Fibroblast of mammary gland (primary cell): ENCODE data around the gene PHACTR1.

ENCODE experiments used
- DNase-seq: peaks from one replicate; pipeline ENCODE4 v3.0.0-alpha.2; 2010; ENCODE audit warnings: low read depth
- H3K4me3 ChIP-seq: 2 replicates; pipeline ENCODE4 v1.5.1; 2011; ENCODE audit warnings: low read depth, mild to moderate bottlenecking, low read length, moderate library complexity; ENCODE audit not compliant: control insufficient read depth
- CTCF ChIP-seq: conservative IDR thresholded peaks from 2 replicates; pipeline ENCODE4 v1.5.1; 2011; ENCODE audit warnings: low read depth, low read length, inconsistent platforms; ENCODE audit not compliant: control insufficient read depth, insufficient read depth

Gene PHACTR1

GRCh38 chr6:12992770-12993169 is 276.2 kb downstream of the PHACTR1 start:
- H3K4me3 ChIP-seq, result no peak overlapping the region
- no peak for DNase-seq
- no peak for TF ChIP-seq CTCF

GRCh38 chr6:12993283-12993898 is 276.8 kb downstream of the PHACTR1 start:
- DNase-seq, result no peak
- no peak overlapping the region for H3K4me3 ChIP-seq
- TF ChIP-seq CTCF, result no peak

GRCh38 chr6:12995419-12995818 is 278.9 kb downstream of the PHACTR1 start:
- DNase-seq, result no peak
- no peak overlapping the region for H3K4me3 ChIP-seq
- TF ChIP-seq CTCF, result no peak

GRCh38 chr6:13000537-13000936 is 284.0 kb downstream of the PHACTR1 start:
- no peak for DNase-seq
- no peak for TF ChIP-seq CTCF
- H3K4me3 ChIP-seq, result no peak overlapping the region

GRCh38 chr6:13001927-13002326 is 285.4 kb downstream of the PHACTR1 start:
- H3K4me3 ChIP-seq, result no peak overlapping the region
- no peak for TF ChIP-seq CTCF
- no peak for DNase-seq

GRCh38 chr6:13004601-13005000 is 288.0 kb downstream of the PHACTR1 start:
- no peak overlapping the region for H3K4me3 ChIP-seq
- no peak for TF ChIP-seq CTCF
- no peak for DNase-seq

GRCh38 chr6:13005994-13006393 is 289.4 kb downstream of the PHACTR1 start:
- no peak for TF ChIP-seq CTCF
- no peak overlapping the region for H3K4me3 ChIP-seq
- DNase-seq, result no peak
